GM23338 (cell line): Measurements from ENCODE around the gene SH3BP5. TPM values are rescaled to one million over a fixed set of nuclear protein-coding genes. Genes with fewer than 3 reads are reported as not detected.
A peak's percentile ranks its signal among the peaks of the same experiment; 100 is the strongest.

Experiments used
- CTCF ChIP-seq, 2 experiments: fragments of 200-600 bp in 1 of 2; sonication (generic) in 1 of 2; conservative IDR thresholded peaks; 2 replicates each; pipeline versions ENCODE4 v1.5.1 to v1.6.1; 2016 to 2017; ENCODE audit warnings: antibody characterized with exemption in 2 of 2, low read depth in 2 of 2, mild to moderate bottlenecking in 2 of 2, moderate library complexity in 1 of 2
- JUNB ChIP-seq: IDR thresholded peaks from one replicate; pipeline ENCODE4 v1.6.1; 2016; ENCODE audit warnings: antibody characterized with exemption; ENCODE audit not compliant: unreplicated experiment
- POLR2AphosphoS5 ChIP-seq: IDR thresholded peaks from 2 replicates; pipeline ENCODE4 v1.6.1; 2016; ENCODE audit warnings: antibody characterized with exemption, low read depth
- STAT1 ChIP-seq: IDR thresholded peaks from one replicate; pipeline ENCODE4 v1.6.1; 2016; ENCODE audit warnings: antibody characterized with exemption; ENCODE audit not compliant: unreplicated experiment
- ZNF331 ChIP-seq: fragments of 250-450 bp; sonication (Bioruptor Pico); IDR thresholded peaks from 2 replicates; pipeline ENCODE4 v1.5.0; 2020; ENCODE audit warnings: low read depth, mild to moderate bottlenecking, moderate library complexity
- ZNF462 ChIP-seq: fragments of 250-450 bp; sonication (Bioruptor Pico); IDR thresholded peaks from 2 replicates; pipeline ENCODE4 v1.5.0; 2020; ENCODE audit warnings: mild to moderate bottlenecking, moderate library complexity
- polyA plus RNA-seq: library from polyadenylated mRNA; unstranded; fragments of >200 nt; fragmentation: Nextera tagmentation; extraction: Ambion mirVana; gene quantifications from 2 replicates; pipeline ENCODE4 v1.2.1, GENCODE V29; 2016
- total RNA-seq: library from RNA; depleted of rRNA; stranded (reverse); fragments of >200 nt; shearing (Covaris generic); gene quantifications from 2 replicates; pipeline ENCODE4 v1.2.3, GENCODE V29; 2014

The SH3BP5 gene
- total and polyA plus RNA-seq, 2 experiments from 2014 or later = 5.8 to 9.1 TPM

DNA sequence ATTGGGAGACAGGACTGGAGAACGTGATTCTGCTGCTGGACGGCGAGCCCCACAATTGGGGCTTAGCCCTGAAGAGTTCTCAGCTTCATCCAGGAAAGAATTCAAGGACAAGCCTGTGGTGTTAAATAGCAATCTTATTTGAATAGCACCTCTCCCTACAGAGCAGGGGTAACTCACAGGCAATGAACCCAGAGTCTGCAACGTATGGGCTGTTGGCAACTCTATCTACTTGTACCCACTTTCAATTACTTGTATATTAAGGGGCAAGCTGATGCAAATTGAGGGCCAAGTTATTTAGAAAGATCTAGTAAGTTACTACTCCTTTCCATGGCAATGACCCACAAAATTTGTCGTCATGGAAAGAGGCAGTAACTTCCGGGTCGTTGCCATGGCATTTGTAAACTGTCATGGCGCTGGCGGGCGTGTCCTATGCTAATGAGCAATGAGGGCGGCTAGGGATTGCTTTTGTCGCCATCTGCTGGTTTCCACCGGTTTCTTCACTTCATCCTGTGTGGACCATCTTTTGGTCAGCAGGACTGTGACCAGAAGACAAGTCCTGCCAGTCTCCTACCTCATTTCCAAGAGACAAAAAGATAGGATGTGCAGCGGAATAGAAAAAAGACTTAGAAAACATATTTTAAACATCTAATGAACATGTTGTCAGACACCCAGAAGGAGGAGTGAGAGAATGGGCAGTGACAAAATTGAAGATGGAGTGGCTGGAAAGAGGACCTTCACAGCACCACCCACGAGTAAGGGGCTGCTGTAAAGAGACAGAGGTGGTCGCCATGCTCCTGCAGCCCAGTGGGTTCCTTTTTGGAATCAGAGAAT lies 45.8 kb upstream of the SH3BP5 start (continued):
- TF ChIP-seq ZNF462 (CRISPR knock-in tag) (peak; percentile 60; the same call in 1 of the 2 replicates), STAT1 (no peak), CTCF (conservative IDR thresholded peaks at IDR 0.05; ENCODE audit: low read depth in 2 of 2) (peak; percentile 84 to 97), JUNB (no peak), ZNF331 (no peak), POLR2AphosphoS5 (no peak)
